ENCODE data around the gene RAD9A. TPM values are rescaled to one million over a fixed set of nuclear protein-coding genes. Genes with fewer than 3 reads are reported as not detected.

The RAD9A gene
- total and polyA plus RNA-seq, 2 of the 4 experiments (the other 2 are of a cell fraction): 2.0 to 10.3 TPM

- Histone ChIP-seq H2BK5ac (ENCODE audit: low read depth, low read length, poor library complexity, severe bottlenecking) (peak overlapping the region; percentile 47), H3K4ac (ENCODE audit: low read depth, low read length) (peak overlapping the region; percentile 87), H3K27me3 (ENCODE audit: control insufficient read depth, insufficient read depth, low read length) (no peaks in the 10 kb centered on the region), H3K27ac (ENCODE audit: insufficient read depth, low read length) (peak overlapping the region; percentile 80), H4K20me1 (ENCODE audit: insufficient read depth, low read length) (peaks cover 67% of the 10 kb centered on the region), H3K79me1 (ENCODE audit: low read depth in 1 of 2, low read length in 2 of 2) (peaks cover 5 to 81% of the 10 kb centered on the region in 2 experiments; a peak in 3 of 4 replicates), H3K18ac (ENCODE audit: low read depth, low read length) (peak overlapping the region; percentile 50), H3K4me1 (ENCODE audit: control insufficient read depth, insufficient read depth, low read length) (peaks cover 53% of the 10 kb centered on the region), H2BK120ac (ENCODE audit: low read depth, low read length) (peak overlapping the region; percentile 76), H2AK9ac (replicated peaks; ENCODE audit: low read depth, low read length, poor library complexity) (peak overlapping the region; percentile 80), H3K4me3 (ENCODE audit: insufficient read depth, low read depth, low read length) (no peak overlapping the region), H3K23ac (ENCODE audit: low read depth, low read length) (peak overlapping the region; percentile 79; the same call in 1 of the 2 replicates), H3K56ac (ENCODE audit: extremely low read depth, insufficient read depth, low read length) (no peak overlapping the region), H3K14ac (replicated peaks; ENCODE audit: low read depth, low read length) (peak overlapping the region; percentile 60; the same call in 1 of the 2 replicates), H2AFZ (replicated peaks; ENCODE audit: low read length, poor library complexity) (no peak overlapping the region), H2BK15ac (ENCODE audit: low read depth, low read length) (peak overlapping the region; percentile 48; the same call in 2 of the 3 replicates), H4K8ac (ENCODE audit: low read depth in 2 of 2, low read length in 2 of 2) (peak overlapping the region in 1 of 2 experiments; percentile 71; a peak in 2 of 4 replicates), H3K36me3 (ENCODE audit: control insufficient read depth, insufficient read depth, low read length) (peaks cover 28% of the 10 kb centered on the region), H4K5ac (ENCODE audit: low read depth, low read length) (peak overlapping the region; percentile 81), H3K9ac (ENCODE audit: low read depth, low read length) (peak overlapping the region; percentile 20), H2BK20ac (ENCODE audit: low read depth, low read length) (peak overlapping the region; percentile 47), H3K9me1 (ENCODE audit: insufficient read depth, low read length) (peaks cover 48% of the 10 kb centered on the region), H4K91ac (ENCODE audit: insufficient read depth, low read depth, low read length) (peak overlapping the region; percentile 81), H3K4me2 (ENCODE audit: low read depth, low read length) (peak overlapping the region; percentile 57), H3K9me3 (ENCODE audit: control insufficient read depth, insufficient read depth, low read length) (no peaks in the 10 kb centered on the region), H2AK5ac (ENCODE audit: low read depth, low read length) (peak overlapping the region; percentile 79)
- intact Hi-C loops (cut with micrococcal nuclease) (no loop called here), dilution Hi-C loops (cut with HindIII; ENCODE audit: low sequenced_read_pairs, unreplicated experiment) (no loop called here), in situ Hi-C loops (cut with MboI; ENCODE audit: low sequenced_read_pairs) (no loop called here)
- peak; percentile 25 for ATAC-seq (ENCODE audit: low read depth)
- 33% methylated on average over 3 of the region's 25 CpGs; no CpG with 5 or more reads in 1 of the 2 experiments for WGBS, 2 experiments (ENCODE audit: extremely low coverage in 2 of 2, insufficient read length in 1 of 2)
- CTCF ChIA-PET: no interaction called here
- TF ChIP-seq MAZ (IDR thresholded peaks at IDR 0.05; ENCODE audit: borderline replicate concordance, low read depth, low read length): peak; percentile 66; the same call in 1 of the 2 replicates
- no peak for TF ChIP-seq FOS (IDR thresholded peaks at IDR 0.05; ENCODE audit: low read depth, low read length)
- BruUV-seq (replicated peaks): no TSS peak
- POLR2A ChIA-PET (ENCODE audit: unreplicated experiment): no interaction called here
- no peak for DNase-seq
Observed at GRCh38 chr11:67366961-67367760, 24.6 kb upstream of the RAD9A start.
